22Rv1 (cell line): ENCODE data around the gene ASPN.

Experiments used
- ZFX ChIP-seq: fragments of 450-650 bp; IDR thresholded peaks from 2 replicates; pipeline ENCODE4 v1.6.1; 2017; ENCODE audit warnings: antibody characterized with exemption, borderline replicate concordance
- TF ChIP-seq, protein P1 (sequence below): fragments of 450-650 bp; IDR thresholded peaks from 2 replicates; pipeline ENCODE4 v1.5.1; 2017; ENCODE audit warnings: mild to moderate bottlenecking

DNA sequence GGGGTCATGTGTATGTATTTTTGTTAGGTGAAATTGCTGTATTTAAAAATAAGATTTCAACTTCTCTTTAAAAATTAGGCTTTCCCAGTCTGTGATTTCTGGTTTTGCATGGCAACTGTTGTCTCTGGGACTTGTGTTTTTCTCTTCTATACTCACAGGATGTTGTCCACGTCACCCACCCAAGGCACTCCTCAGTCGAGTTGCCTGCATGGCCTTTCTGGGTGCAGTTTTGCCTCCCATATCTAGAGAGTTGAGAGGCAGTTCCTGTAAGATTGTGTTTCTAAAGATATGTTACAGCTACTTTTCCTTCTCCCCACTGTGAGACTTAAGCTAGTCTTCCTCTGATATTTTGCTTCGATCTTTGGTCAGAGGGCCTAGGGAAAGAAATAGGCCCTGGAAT lies 2.3 kb upstream of the ASPN start:
- TF ChIP-seq, protein P1, sequence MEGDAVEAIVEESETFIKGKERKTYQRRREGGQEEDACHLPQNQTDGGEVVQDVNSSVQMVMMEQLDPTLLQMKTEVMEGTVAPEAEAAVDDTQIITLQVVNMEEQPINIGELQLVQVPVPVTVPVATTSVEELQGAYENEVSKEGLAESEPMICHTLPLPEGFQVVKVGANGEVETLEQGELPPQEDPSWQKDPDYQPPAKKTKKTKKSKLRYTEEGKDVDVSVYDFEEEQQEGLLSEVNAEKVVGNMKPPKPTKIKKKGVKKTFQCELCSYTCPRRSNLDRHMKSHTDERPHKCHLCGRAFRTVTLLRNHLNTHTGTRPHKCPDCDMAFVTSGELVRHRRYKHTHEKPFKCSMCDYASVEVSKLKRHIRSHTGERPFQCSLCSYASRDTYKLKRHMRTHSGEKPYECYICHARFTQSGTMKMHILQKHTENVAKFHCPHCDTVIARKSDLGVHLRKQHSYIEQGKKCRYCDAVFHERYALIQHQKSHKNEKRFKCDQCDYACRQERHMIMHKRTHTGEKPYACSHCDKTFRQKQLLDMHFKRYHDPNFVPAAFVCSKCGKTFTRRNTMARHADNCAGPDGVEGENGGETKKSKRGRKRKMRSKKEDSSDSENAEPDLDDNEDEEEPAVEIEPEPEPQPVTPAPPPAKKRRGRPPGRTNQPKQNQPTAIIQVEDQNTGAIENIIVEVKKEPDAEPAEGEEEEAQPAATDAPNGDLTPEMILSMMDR, result no peak
- TF ChIP-seq ZFX, result no peak
